BLaER1 treated with 17β-estradiol and CSF1 and Interleukin-3, amounts not matched to agents 10 nM and 100 nM (cell line): ENCODE measurements around the gene SMYD4.

ENCODE experiments used
- H3K27ac ChIP-seq, 11 experiments: shearing (Covaris generic); formaldehyde crosslinking; 2 replicates each; pipeline ENCODE4 v1.8.1; 2022
- H3K27me3 ChIP-seq, 11 experiments: shearing (Covaris generic); formaldehyde crosslinking; 2 replicates each; pipeline ENCODE4 v1.8.1; 2022
- H3K36me3 ChIP-seq, 11 experiments: shearing (Covaris generic); formaldehyde crosslinking; 2 replicates each; pipeline ENCODE4 v1.8.1; 2022
- H3K4me1 ChIP-seq, 10 experiments: shearing (Covaris generic); formaldehyde crosslinking; 2 replicates each; pipeline ENCODE4 v1.8.1; 2022
- H3K4me2 ChIP-seq, 11 experiments: shearing (Covaris generic); formaldehyde crosslinking; 2 replicates each; pipeline ENCODE4 v1.8.1; 2022
- H3K4me3 ChIP-seq, 10 experiments: shearing (Covaris generic); formaldehyde crosslinking; 2 replicates each; pipeline ENCODE4 v1.8.1; 2022
- H3K9ac ChIP-seq, 11 experiments: shearing (Covaris generic); formaldehyde crosslinking; 2 replicates each; pipeline ENCODE4 v1.8.1; 2022
- H3K9me3 ChIP-seq, 11 experiments: shearing (Covaris generic); formaldehyde crosslinking; replicated peaks in 1 of 11; 2 replicates each; pipeline ENCODE4 v1.8.1; 2022
- H4K20me1 ChIP-seq, 11 experiments: shearing (Covaris generic); formaldehyde crosslinking; 2 replicates each; pipeline ENCODE4 v1.8.1; 2022
- Cebpa-rat ChIP-seq, 11 experiments: shearing (Covaris generic); IDR thresholded peaks; 2 replicates each; pipeline ENCODE4 v1.8.1; 2022

The SMYD4 gene

GRCh38 chr17:1783834-1784611, 45.7 kb downstream of the SMYD4 start:
- Histone ChIP-seq H3K4me1 (peaks cover 52 to 74% (median 53%) of the 10 kb centered on the region in 10 experiments), H3K4me2 (peak overlapping the region; percentile 87 to 97 (median 89)), H4K20me1 (0 out of 22 replicates have a peak, but pooled peaks cover 0 to 3% (median 0%) of the 10 kb centered on the region in 11 experiments), H3K9me3 (no peaks in the 10 kb centered on the region), H3K27me3 (no peaks in the 10 kb centered on the region), H3K9ac (peak overlapping the region; percentile 75 to 93 (median 83)), H3K36me3 (peaks cover 26 to 74% (median 42%) of the 10 kb centered on the region in 11 experiments), H3K27ac (peak overlapping the region; percentile 74 to 98 (median 92)), H3K4me3 (peak overlapping the region in 9 of 10 experiments; percentile 13 to 61 (median 40); a peak in 16 of 20 replicates)
- TF ChIP-seq Cebpa-rat (IDR thresholded peaks at IDR 0.05), result peak in 2 of 11 experiments; percentile 13 to 36; a peak in 2 of 22 replicates

- peaks cover 32 to 74% (median 48%) of the 10 kb centered on the region in 11 experiments for H3K36me3 ChIP-seq
- H3K27ac ChIP-seq, result peak overlapping the region; percentile 74 to 98 (median 92)
- TF ChIP-seq Cebpa-rat (IDR thresholded peaks at IDR 0.05), result no peak
- 0 out of 22 replicates have a peak, but pooled peaks cover 0 to 3% (median 0%) of the 10 kb centered on the region in 11 experiments for H4K20me1 ChIP-seq
- peak overlapping the region; percentile 75 to 93 (median 83) for H3K9ac ChIP-seq
- peak overlapping the region in 9 of 10 experiments; percentile 13 to 61 (median 40); a peak in 17 of 20 replicates for H3K4me3 ChIP-seq
- peaks cover 53 to 74% (median 58%) of the 10 kb centered on the region in 10 experiments for H3K4me1 ChIP-seq
- no peaks in the 10 kb centered on the region for H3K9me3 ChIP-seq
- no peaks in the 10 kb centered on the region for H3K27me3 ChIP-seq
- H3K4me2 ChIP-seq, result peak overlapping the region; percentile 87 to 97 (median 89)
These were observed 46.4 kb downstream of the SMYD4 start for GRCh38 chr17:1783271-1783670.

- Histone ChIP-seq H3K27me3 (no peaks in the 10 kb centered on the region), H3K27ac (peak overlapping the region; percentile 74 to 98 (median 92); a peak in 21 of 22 replicates), H3K4me1 (peaks cover 53 to 67% (median 58%) of the 10 kb centered on the region in 10 experiments), H4K20me1 (0 out of 22 replicates have a peak, but pooled peaks cover 0 to under 1% (median 0%) of the 10 kb centered on the region in 11 experiments), H3K9ac (peak overlapping the region; percentile 75 to 93 (median 83); a peak in 21 of 22 replicates), H3K4me2 (peak overlapping the region; percentile 87 to 97 (median 89)), H3K36me3 (peaks cover 40 to 74% (median 50%) of the 10 kb centered on the region in 11 experiments), H3K9me3 (no peaks in the 10 kb centered on the region), H3K4me3 (peak overlapping the region in 8 of 10 experiments; percentile 24 to 61 (median 39); a peak in 12 of 20 replicates)
- no peak for TF ChIP-seq Cebpa-rat (IDR thresholded peaks at IDR 0.05)
These were observed 47.5 kb downstream of the SMYD4 start for GRCh38 chr17:1782171-1782567.

- H3K27me3 ChIP-seq, result no peaks in the 10 kb centered on the region
- 0 out of 22 replicates have a peak, but pooled peaks cover 0 to 5% (median 0%) of the 10 kb centered on the region in 11 experiments for H3K9me3 ChIP-seq
- peaks cover 40 to 74% (median 52%) of the 10 kb centered on the region in 11 experiments for H3K36me3 ChIP-seq
- no peaks in the 10 kb centered on the region for H4K20me1 ChIP-seq
- no peak overlapping the region for H3K4me3 ChIP-seq
- H3K4me1 ChIP-seq, result peaks cover 46 to 77% (median 70%) of the 10 kb centered on the region in 10 experiments
- H3K27ac ChIP-seq, result peak overlapping the region in 10 of 11 experiments; percentile 8 to 67 (median 56); a peak in 18 of 22 replicates
- TF ChIP-seq Cebpa-rat (IDR thresholded peaks at IDR 0.05), result no peak
- H3K9ac ChIP-seq, result peak overlapping the region; percentile 20 to 56 (median 40); a peak in 16 of 22 replicates
- peak overlapping the region; percentile 35 to 70 (median 62) for H3K4me2 ChIP-seq
These were observed 50.1 kb downstream of the SMYD4 start for GRCh38 chr17:1779571-1780131.

- no peaks in the 10 kb centered on the region for H4K20me1 ChIP-seq
These were observed 52.8 kb downstream of the SMYD4 start for GRCh38 chr17:1776857-1777256.

GRCh38 chr17:1776328-1776727, 53.4 kb downstream of the SMYD4 start:
- Histone ChIP-seq H4K20me1 (no peaks in the 10 kb centered on the region), H3K27ac (0 out of 22 replicates have a peak overlapping the region, but pooled peaks of 1 of the 11 experiments have one; percentile 9), H3K4me3 (no peak overlapping the region), H3K27me3 (no peaks in the 10 kb centered on the region), H3K36me3 (peaks cover 37 to 81% (median 45%) of the 10 kb centered on the region in 11 experiments), H3K4me1 (peaks cover 48 to 75% (median 62%) of the 10 kb centered on the region in 10 experiments), H3K9me3 (0 out of 22 replicates have a peak, but pooled peaks cover 0 to 5% (median 0%) of the 10 kb centered on the region in 11 experiments), H3K9ac (no peak overlapping the region; a peak in 1 of 22 replicates), H3K4me2 (no peak overlapping the region)
- no peak for TF ChIP-seq Cebpa-rat (IDR thresholded peaks at IDR 0.05)

More at GRCh38 chr17:1776857-1777256, 52.8 kb downstream of the SMYD4 start:
- Histone ChIP-seq H3K9ac (no peak overlapping the region), H3K4me3 (no peak overlapping the region), H3K27ac (peak overlapping the region in 1 of 11 experiments; percentile 9; a peak in 1 of 22 replicates), H3K36me3 (peaks cover 40 to 86% (median 49%) of the 10 kb centered on the region in 11 experiments), H3K4me1 (peaks cover 48 to 75% (median 62%) of the 10 kb centered on the region in 10 experiments), H3K27me3 (no peaks in the 10 kb centered on the region), H3K4me2 (no peak overlapping the region), H3K9me3 (0 out of 22 replicates have a peak, but pooled peaks cover 0 to 5% (median 0%) of the 10 kb centered on the region in 11 experiments)
- no peak for TF ChIP-seq Cebpa-rat (IDR thresholded peaks at IDR 0.05)

GRCh38 chr17:1774390-1775176, 55.1 kb downstream of the SMYD4 start:
- Histone ChIP-seq H3K27me3 (no peaks in the 10 kb centered on the region), H3K9me3 (0 out of 22 replicates have a peak, but pooled peaks cover 0 to 5% (median 0%) of the 10 kb centered on the region in 11 experiments), H4K20me1 (no peaks in the 10 kb centered on the region), H3K4me2 (peak overlapping the region; percentile 24 to 89 (median 50); a peak in 18 of 22 replicates), H3K27ac (peak overlapping the region in 8 of 11 experiments; percentile 5 to 51 (median 30); a peak in 11 of 22 replicates), H3K4me3 (no peak overlapping the region), H3K9ac (peak overlapping the region in 1 of 11 experiments; percentile 12; a peak in 1 of 22 replicates), H3K4me1 (peaks cover 55 to 75% (median 63%) of the 10 kb centered on the region in 10 experiments), H3K36me3 (peaks cover 35 to 66% (median 40%) of the 10 kb centered on the region in 11 experiments)
- TF ChIP-seq Cebpa-rat (IDR thresholded peaks at IDR 0.05), result no peak
